ENCODE measurements around the gene TUBB1. TPM values are rescaled to one million over a fixed set of nuclear protein-coding genes. Genes with fewer than 3 reads are reported as not detected.

Gene TUBB1
- total and polyA plus RNA-seq, 2 of the 13 experiments (the other 11 are each of a cell fraction or from before 2014, with no cell fraction given), result 0.11 to 57.6 TPM

DNA sequence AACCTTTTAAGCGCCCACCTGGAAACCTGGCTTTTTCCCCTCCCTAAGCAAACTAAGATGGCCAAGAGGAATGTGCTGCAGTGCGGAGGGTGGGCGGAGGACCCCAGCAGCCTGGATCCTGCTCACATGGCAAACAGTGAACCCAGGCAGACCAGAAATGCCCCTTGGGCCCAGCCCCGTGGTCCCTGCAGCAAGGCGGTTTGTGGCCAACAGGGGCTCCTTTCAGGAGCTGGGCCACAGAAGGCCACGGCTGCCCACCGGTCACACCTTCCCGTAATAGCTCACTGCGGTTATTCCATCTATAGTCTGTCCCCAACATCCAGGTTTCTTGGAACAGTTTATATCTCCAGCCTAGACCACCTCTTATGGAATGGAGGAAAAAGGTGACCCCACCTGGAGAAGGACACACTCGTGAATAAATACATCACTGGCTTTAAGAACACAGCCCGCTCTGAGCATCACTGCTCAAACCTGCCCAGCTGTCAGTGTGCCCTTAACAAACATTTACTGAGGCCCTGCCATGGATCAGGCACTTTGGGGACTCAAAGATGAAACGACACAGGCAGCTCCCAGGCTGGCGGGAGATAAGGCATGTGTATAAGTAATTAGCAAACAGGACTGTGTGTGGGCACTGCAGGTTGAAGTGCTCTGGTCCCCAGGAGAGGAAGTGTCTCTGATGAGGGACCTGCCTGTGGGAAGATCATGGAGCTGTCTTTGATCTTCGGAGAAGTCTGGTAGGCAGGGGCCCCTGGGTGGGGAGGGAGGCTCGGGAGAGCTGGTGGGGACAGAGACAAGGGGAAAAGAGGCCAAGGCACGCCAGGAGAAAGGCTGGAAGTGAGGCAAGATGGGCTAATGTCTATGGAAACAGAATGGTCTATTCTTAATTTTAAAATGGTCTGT is 3.2 kb upstream of the TUBB1 start (continued):
- TF ChIP-seq, protein P1, sequence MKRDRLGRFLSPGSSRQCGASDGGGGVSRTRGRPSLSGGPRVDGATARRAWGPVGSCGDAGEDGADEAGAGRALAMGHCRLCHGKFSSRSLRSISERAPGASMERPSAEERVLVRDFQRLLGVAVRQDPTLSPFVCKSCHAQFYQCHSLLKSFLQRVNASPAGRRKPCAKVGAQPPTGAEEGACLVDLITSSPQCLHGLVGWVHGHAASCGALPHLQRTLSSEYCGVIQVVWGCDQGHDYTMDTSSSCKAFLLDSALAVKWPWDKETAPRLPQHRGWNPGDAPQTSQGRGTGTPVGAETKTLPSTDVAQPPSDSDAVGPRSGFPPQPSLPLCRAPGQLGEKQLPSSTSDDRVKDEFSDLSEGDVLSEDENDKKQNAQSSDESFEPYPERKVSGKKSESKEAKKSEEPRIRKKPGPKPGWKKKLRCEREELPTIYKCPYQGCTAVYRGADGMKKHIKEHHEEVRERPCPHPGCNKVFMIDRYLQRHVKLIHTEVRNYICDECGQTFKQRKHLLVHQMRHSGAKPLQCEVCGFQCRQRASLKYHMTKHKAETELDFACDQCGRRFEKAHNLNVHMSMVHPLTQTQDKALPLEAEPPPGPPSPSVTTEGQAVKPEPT (CRISPR knock-in tag; IDR thresholded peaks at IDR 0.05; ENCODE audit: low read depth), result peak; percentile 73; the same call in 1 of the 2 replicates
- no peak for TF ChIP-seq NFKB2 (CRISPR knock-in tag; IDR thresholded peaks at IDR 0.05; ENCODE audit: borderline replicate concordance)
- TF ChIP-seq HIVEP1 (CRISPR knock-in tag; IDR thresholded peaks at IDR 0.05), result no peak
- TF ChIP-seq RORA (CRISPR knock-in tag; IDR thresholded peaks at IDR 0.05), result no peak
- TF ChIP-seq SATB2 (CRISPR knock-in tag; IDR thresholded peaks at IDR 0.05), result no peak
- no peak for TF ChIP-seq ZNF17 (CRISPR knock-in tag; IDR thresholded peaks at IDR 0.05)
- TF ChIP-seq, protein P2, sequence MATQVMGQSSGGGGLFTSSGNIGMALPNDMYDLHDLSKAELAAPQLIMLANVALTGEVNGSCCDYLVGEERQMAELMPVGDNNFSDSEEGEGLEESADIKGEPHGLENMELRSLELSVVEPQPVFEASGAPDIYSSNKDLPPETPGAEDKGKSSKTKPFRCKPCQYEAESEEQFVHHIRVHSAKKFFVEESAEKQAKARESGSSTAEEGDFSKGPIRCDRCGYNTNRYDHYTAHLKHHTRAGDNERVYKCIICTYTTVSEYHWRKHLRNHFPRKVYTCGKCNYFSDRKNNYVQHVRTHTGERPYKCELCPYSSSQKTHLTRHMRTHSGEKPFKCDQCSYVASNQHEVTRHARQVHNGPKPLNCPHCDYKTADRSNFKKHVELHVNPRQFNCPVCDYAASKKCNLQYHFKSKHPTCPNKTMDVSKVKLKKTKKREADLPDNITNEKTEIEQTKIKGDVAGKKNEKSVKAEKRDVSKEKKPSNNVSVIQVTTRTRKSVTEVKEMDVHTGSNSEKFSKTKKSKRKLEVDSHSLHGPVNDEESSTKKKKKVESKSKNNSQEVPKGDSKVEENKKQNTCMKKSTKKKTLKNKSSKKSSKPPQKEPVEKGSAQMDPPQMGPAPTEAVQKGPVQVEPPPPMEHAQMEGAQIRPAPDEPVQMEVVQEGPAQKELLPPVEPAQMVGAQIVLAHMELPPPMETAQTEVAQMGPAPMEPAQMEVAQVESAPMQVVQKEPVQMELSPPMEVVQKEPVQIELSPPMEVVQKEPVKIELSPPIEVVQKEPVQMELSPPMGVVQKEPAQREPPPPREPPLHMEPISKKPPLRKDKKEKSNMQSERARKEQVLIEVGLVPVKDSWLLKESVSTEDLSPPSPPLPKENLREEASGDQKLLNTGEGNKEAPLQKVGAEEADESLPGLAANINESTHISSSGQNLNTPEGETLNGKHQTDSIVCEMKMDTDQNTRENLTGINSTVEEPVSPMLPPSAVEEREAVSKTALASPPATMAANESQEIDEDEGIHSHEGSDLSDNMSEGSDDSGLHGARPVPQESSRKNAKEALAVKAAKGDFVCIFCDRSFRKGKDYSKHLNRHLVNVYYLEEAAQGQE (IDR thresholded peaks at IDR 0.05; ENCODE audit: borderline replicate concordance in 1 of 2, low read depth in 1 of 2, low read length in 2 of 2), result peak in 1 of 2 experiments; percentile 62; a peak in 2 of 4 replicates
- TF ChIP-seq ZNF660 (CRISPR knock-in tag; IDR thresholded peaks at IDR 0.05; ENCODE audit: borderline replicate concordance, low read depth), result no peak
- no peak for TF ChIP-seq NFE2L1 (CRISPR knock-in tag; IDR thresholded peaks at IDR 0.05; ENCODE audit: borderline replicate concordance)
- 0 out of 2 replicates have a peak, but pooled peaks have one; percentile 24 for TF ChIP-seq ZNF589 (CRISPR knock-in tag; conservative IDR thresholded peaks at IDR 0.05)
- TF ChIP-seq, protein P3, sequence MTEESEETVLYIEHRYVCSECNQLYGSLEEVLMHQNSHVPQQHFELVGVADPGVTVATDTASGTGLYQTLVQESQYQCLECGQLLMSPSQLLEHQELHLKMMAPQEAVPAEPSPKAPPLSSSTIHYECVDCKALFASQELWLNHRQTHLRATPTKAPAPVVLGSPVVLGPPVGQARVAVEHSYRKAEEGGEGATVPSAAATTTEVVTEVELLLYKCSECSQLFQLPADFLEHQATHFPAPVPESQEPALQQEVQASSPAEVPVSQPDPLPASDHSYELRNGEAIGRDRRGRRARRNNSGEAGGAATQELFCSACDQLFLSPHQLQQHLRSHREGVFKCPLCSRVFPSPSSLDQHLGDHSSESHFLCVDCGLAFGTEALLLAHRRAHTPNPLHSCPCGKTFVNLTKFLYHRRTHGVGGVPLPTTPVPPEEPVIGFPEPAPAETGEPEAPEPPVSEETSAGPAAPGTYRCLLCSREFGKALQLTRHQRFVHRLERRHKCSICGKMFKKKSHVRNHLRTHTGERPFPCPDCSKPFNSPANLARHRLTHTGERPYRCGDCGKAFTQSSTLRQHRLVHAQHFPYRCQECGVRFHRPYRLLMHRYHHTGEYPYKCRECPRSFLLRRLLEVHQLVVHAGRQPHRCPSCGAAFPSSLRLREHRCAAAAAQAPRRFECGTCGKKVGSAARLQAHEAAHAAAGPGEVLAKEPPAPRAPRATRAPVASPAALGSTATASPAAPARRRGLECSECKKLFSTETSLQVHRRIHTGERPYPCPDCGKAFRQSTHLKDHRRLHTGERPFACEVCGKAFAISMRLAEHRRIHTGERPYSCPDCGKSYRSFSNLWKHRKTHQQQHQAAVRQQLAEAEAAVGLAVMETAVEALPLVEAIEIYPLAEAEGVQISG (CRISPR knock-in tag; IDR thresholded peaks at IDR 0.05), result peak; percentile 74
- peak; percentile 77 for TF ChIP-seq NRL (CRISPR knock-in tag; IDR thresholded peaks at IDR 0.05; ENCODE audit: borderline replicate concordance)
- TF ChIP-seq TBL1XR1 (IDR thresholded peaks at IDR 0.05; ENCODE audit: borderline replicate concordance, low read length, partially characterized antibody), result no peak
- TF ChIP-seq ZNF333 (CRISPR knock-in tag; IDR thresholded peaks at IDR 0.05; ENCODE audit: borderline replicate concordance), result no peak
- TF ChIP-seq ZSCAN12 (CRISPR knock-in tag; IDR thresholded peaks at IDR 0.05), result no peak
- peak; percentile 70; the same call in 1 of the 2 replicates for TF ChIP-seq ZMYM2 (CRISPR knock-in tag; IDR thresholded peaks at IDR 0.05)
- peak; percentile 76 for TF ChIP-seq ZNF772 (CRISPR knock-in tag; IDR thresholded peaks at IDR 0.05)
- peak; percentile 44; the same call in 1 of the 2 replicates for TF ChIP-seq KAT8 (CRISPR knock-in tag; IDR thresholded peaks at IDR 0.05)
- peak; percentile 70; the same call in 1 of the 2 replicates for TF ChIP-seq ZFX (CRISPR knock-in tag; IDR thresholded peaks at IDR 0.05; ENCODE audit: low read depth)
- no peak for TF ChIP-seq SYNCRIP (IDR thresholded peaks at IDR 0.05; ENCODE audit: insufficient read depth, low read depth, low read length)
- no peak for TF ChIP-seq GTF2F1 (IDR thresholded peaks at IDR 0.05; ENCODE audit: low read length)
